ENCODE data around the gene EFCAB6. TPM values are rescaled to one million over a fixed set of nuclear protein-coding genes. Genes with fewer than 3 reads are reported as not detected.

The EFCAB6 gene
- total and polyA plus RNA-seq, 10 of the 15 experiments (the other 5 are each of a cell fraction or from before 2014, with no cell fraction given), result 0.05 to 0.42 (median 0.19) TPM

DNA sequence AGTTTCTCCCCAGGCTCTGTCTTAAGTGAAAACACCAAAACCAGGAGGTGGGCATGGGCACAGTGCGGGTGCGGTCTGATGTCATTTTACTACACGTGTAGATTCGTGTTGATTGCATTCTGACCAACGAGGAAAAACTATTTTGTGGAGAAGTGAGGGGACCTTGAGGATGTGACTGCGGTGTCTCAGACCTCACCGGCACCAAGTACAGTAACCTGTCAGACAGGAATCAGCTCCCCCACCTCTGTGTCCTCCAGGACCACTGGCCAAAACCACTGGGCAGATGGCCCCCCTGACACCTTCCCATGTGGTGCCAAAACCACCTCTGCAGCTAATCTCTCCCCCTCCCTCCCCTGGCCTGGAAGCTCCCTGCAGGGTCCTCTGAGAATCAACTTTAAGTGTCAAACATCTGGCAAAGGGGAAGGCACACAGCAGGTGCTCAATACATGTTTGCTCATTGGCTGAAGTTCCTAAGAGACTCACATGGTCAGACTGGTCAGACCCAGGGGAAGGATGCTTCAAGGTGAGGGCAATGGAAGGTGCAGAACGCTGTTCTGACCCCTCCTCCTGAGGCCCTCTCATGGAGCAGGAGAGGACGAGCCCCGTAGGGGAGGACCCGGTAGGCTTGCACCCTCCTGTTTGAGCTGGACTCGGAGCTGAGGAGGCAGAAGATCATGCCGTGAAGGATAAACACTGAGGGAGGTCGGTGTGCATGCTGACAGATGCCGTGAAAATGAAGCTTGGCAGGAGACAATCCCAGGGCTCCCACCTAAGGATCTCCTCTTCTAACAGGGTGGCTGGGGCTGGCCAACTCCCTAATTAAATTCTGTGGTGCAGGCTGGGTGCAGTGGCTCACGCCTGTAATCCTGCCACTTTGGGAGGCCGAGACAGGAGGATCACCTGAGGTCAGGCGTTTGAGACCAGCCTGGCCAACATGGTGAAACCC is 270.4 kb downstream of the EFCAB6 start:
- Histone ChIP-seq H3K36me3 (ENCODE audit: control insufficient read depth in 2 of 2, insufficient read depth in 2 of 2, low read length in 1 of 2) (no peaks in the 10 kb centered on the region), H3K4me1 (ENCODE audit: control insufficient read depth, insufficient read depth, low read length) (no peaks in the 10 kb centered on the region), H3K9me3 (replicated peaks; ENCODE audit: control insufficient read depth, insufficient read depth, low read length) (no peaks in the 10 kb centered on the region), H4K20me1 (ENCODE audit: control insufficient read depth, insufficient read depth) (no peaks in the 10 kb centered on the region), H3K79me2 (ENCODE audit: control insufficient read depth, insufficient read depth, low read length) (no peaks in the 10 kb centered on the region), H3K4me3 (no peak overlapping the region), H3K9ac (ENCODE audit: control insufficient read depth, insufficient read depth, low read length) (no peak overlapping the region), H3K4me2 (ENCODE audit: control insufficient read depth, insufficient read depth) (no peak overlapping the region), H3K27ac (ENCODE audit: control insufficient read depth, insufficient read depth) (no peak overlapping the region), H2AFZ (ENCODE audit: control insufficient read depth, low read depth, low read length) (no peak overlapping the region), H3K27me3 (replicated peaks in 1 of 2; ENCODE audit: control insufficient read depth in 2 of 2, insufficient read depth in 2 of 2, low read length in 1 of 2) (peaks cover 0 to 2% of the 10 kb centered on the region in 2 experiments; a peak in 2 of 4 replicates)
- POLR2A ChIA-PET, result no interaction called here
- in situ Hi-C loops (cut with MboI) (no loop called here), intact Hi-C loops (cut with micrococcal nuclease; ENCODE audit: unreplicated experiment) (no loop called here)
- RAD21 ChIA-PET (ENCODE audit: unreplicated experiment), result no interaction called here
- FAIRE-seq, result no peak
- SMC1A ChIA-PET (ENCODE audit: uncharacterized antibody, unreplicated experiment), result no interaction called here
- CTCF ChIA-PET, result no interaction called here
- TF ChIP-seq ZNF592 (IDR thresholded peaks at IDR 0.05) (no peak), IRF4 (IDR thresholded peaks at IDR 0.05; ENCODE audit: low read depth, low read length) (no peak), RELA (IDR thresholded peaks at IDR 0.05; ENCODE audit: borderline replicate concordance, partially characterized antibody) (no peak), HCFC1 (IDR thresholded peaks at IDR 0.05; ENCODE audit: low read length) (no peak)
- BruUV-seq (replicated peaks), result no TSS peak
- ATAC-seq, result no peak
- WGBS (ENCODE audit: insufficient coverage, insufficient replicate concordance, low lambda C conversion rate, missing lambda C conversion rate), result 36% methylated on average over 18 of the region's 18 CpGs
- no peak for DNase-seq (ENCODE audit: low read depth, low spot score)

All from GM12878 (cell line).